Measurements from ENCODE around the gene CACUL1. TPM values are rescaled to one million over a fixed set of nuclear protein-coding genes. Genes with fewer than 3 reads are reported as not detected.

Gene CACUL1
- total and polyA plus RNA-seq, 4 donors, result 3.9 to 15.8 (median 13.1) TPM

DNA sequence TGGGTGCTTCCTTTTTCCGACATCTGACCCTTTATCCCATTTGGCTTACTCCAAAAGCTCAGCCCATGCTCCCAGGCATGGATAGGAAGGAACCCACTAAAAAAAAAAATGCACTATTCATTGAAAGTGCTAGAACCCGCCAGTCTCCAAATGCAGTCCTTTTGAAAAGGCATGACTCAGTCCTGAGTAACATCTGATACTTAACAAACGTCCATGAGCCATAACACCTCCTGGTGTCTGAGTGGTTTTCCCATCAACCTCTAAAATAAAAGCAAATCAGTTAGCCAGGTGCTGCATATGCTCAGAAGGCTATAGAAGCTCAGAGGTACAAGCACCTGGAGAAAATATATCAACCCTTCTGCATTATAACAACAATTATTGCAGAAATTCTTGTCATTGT is 45.0 kb upstream of the CACUL1 start:
- H3K4me3 ChIP-seq (ENCODE audit: low read depth in 1 of 3, low read length in 3 of 3), result no peak overlapping the region
- H3K4me1 ChIP-seq (ENCODE audit: control insufficient read depth in 4 of 4, insufficient read depth in 4 of 4, low read length in 3 of 4), result peaks cover 0 to 10% (median 7%) of the 10 kb centered on the region in 4 donors
- DNase-seq (ENCODE audit: low spot score), result no peak
- no peak overlapping the region for H3K27ac ChIP-seq (ENCODE audit: low read depth in 1 of 2, low read length in 2 of 2)
- H3K9ac ChIP-seq (ENCODE audit: low read depth in 1 of 2, low read length in 2 of 2), result no peak overlapping the region
- no peaks in the 10 kb centered on the region for H3K9me3 ChIP-seq (ENCODE audit: control insufficient read depth in 4 of 4, low read length in 3 of 4)
- H3K27me3 ChIP-seq (ENCODE audit: control insufficient read depth in 4 of 4, insufficient read depth in 4 of 4, low read length in 3 of 4), result no peaks in the 10 kb centered on the region
- TF ChIP-seq SP1 (IDR thresholded peaks at IDR 0.05) (no peak), FOXA2 (IDR thresholded peaks at IDR 0.05) (no peak), GABPA (IDR thresholded peaks at IDR 0.05 in 1 of 2, conservative IDR thresholded peaks at IDR 0.05 in 1 of 2) (no peak), MAX (IDR thresholded peaks at IDR 0.05) (no peak), FOXA1 (IDR thresholded peaks at IDR 0.05) (no peak), EGR1 (IDR thresholded peaks at IDR 0.05; ENCODE audit: low read depth in 2 of 2) (no peak), RAD21 (IDR thresholded peaks at IDR 0.05) (no peak), HNF4A (conservative IDR thresholded peaks at IDR 0.05) (no peak), RXRA (IDR thresholded peaks at IDR 0.05) (no peak), TAF1 (conservative IDR thresholded peaks at IDR 0.05) (no peak), HNF4G (IDR thresholded peaks at IDR 0.05) (no peak), NR2F2 (IDR thresholded peaks at IDR 0.05) (no peak), JUND (IDR thresholded peaks at IDR 0.05) (no peak), YY1 (IDR thresholded peaks at IDR 0.05) (no peak)
- TF ChIP-seq, protein P1, sequence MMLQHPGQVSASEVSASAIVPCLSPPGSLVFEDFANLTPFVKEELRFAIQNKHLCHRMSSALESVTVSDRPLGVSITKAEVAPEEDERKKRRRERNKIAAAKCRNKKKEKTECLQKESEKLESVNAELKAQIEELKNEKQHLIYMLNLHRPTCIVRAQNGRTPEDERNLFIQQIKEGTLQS (IDR thresholded peaks at IDR 0.05), result no peak
- TF ChIP-seq, protein P2, sequence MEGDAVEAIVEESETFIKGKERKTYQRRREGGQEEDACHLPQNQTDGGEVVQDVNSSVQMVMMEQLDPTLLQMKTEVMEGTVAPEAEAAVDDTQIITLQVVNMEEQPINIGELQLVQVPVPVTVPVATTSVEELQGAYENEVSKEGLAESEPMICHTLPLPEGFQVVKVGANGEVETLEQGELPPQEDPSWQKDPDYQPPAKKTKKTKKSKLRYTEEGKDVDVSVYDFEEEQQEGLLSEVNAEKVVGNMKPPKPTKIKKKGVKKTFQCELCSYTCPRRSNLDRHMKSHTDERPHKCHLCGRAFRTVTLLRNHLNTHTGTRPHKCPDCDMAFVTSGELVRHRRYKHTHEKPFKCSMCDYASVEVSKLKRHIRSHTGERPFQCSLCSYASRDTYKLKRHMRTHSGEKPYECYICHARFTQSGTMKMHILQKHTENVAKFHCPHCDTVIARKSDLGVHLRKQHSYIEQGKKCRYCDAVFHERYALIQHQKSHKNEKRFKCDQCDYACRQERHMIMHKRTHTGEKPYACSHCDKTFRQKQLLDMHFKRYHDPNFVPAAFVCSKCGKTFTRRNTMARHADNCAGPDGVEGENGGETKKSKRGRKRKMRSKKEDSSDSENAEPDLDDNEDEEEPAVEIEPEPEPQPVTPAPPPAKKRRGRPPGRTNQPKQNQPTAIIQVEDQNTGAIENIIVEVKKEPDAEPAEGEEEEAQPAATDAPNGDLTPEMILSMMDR (IDR thresholded peaks at IDR 0.05; ENCODE audit: low read depth, low read length, missing input control), result no peak
- TF ChIP-seq, protein P3, sequence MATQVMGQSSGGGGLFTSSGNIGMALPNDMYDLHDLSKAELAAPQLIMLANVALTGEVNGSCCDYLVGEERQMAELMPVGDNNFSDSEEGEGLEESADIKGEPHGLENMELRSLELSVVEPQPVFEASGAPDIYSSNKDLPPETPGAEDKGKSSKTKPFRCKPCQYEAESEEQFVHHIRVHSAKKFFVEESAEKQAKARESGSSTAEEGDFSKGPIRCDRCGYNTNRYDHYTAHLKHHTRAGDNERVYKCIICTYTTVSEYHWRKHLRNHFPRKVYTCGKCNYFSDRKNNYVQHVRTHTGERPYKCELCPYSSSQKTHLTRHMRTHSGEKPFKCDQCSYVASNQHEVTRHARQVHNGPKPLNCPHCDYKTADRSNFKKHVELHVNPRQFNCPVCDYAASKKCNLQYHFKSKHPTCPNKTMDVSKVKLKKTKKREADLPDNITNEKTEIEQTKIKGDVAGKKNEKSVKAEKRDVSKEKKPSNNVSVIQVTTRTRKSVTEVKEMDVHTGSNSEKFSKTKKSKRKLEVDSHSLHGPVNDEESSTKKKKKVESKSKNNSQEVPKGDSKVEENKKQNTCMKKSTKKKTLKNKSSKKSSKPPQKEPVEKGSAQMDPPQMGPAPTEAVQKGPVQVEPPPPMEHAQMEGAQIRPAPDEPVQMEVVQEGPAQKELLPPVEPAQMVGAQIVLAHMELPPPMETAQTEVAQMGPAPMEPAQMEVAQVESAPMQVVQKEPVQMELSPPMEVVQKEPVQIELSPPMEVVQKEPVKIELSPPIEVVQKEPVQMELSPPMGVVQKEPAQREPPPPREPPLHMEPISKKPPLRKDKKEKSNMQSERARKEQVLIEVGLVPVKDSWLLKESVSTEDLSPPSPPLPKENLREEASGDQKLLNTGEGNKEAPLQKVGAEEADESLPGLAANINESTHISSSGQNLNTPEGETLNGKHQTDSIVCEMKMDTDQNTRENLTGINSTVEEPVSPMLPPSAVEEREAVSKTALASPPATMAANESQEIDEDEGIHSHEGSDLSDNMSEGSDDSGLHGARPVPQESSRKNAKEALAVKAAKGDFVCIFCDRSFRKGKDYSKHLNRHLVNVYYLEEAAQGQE (IDR thresholded peaks at IDR 0.05), result no peak
- TF ChIP-seq, protein P4, sequence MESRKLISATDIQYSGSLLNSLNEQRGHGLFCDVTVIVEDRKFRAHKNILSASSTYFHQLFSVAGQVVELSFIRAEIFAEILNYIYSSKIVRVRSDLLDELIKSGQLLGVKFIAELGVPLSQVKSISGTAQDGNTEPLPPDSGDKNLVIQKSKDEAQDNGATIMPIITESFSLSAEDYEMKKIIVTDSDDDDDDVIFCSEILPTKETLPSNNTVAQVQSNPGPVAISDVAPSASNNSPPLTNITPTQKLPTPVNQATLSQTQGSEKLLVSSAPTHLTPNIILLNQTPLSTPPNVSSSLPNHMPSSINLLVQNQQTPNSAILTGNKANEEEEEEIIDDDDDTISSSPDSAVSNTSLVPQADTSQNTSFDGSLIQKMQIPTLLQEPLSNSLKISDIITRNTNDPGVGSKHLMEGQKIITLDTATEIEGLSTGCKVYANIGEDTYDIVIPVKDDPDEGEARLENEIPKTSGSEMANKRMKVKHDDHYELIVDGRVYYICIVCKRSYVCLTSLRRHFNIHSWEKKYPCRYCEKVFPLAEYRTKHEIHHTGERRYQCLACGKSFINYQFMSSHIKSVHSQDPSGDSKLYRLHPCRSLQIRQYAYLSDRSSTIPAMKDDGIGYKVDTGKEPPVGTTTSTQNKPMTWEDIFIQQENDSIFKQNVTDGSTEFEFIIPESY (IDR thresholded peaks at IDR 0.05), result no peak
- no peaks in the 10 kb centered on the region for H3K36me3 ChIP-seq (ENCODE audit: control insufficient read depth in 4 of 4, insufficient read depth in 3 of 4, low read depth in 1 of 4, low read length in 3 of 4)
- WGBS, result 69% methylated on average over 3 of the region's 3 CpGs

Measured in liver (tissue), 9 donors.